Uterus (tissue), 4 donors: Measurements from ENCODE around the gene SDC3. TPM values are rescaled to one million over a fixed set of nuclear protein-coding genes. Genes with fewer than 3 reads are reported as not detected.
A peak's percentile ranks its signal among the peaks of the same experiment; 100 is the strongest.

ENCODE experiments used
- DNase-seq, 2 donors: peaks; one replicate each; pipeline ENCODE4 v3.0.0-alpha.2; 2019 to 2020
- H3K27ac ChIP-seq, 2 donors: fragments of 200-600 bp; sonication (generic); 1 replicate in 1 of 2; 2 replicates in 1 of 2; pipeline ENCODE4 v1.5.1; 2016 to 2018
- H3K27me3 ChIP-seq, 2 donors: fragments of 200-600 bp; sonication (generic); one replicate each; pipeline ENCODE4 v1.5.1; 2018 to 2019; ENCODE audit warnings: control low read depth in 1 of 2
- H3K36me3 ChIP-seq, 2 donors: fragments of 200-600 bp; sonication (generic); one replicate each; pipeline ENCODE4 v1.5.1; 2019; ENCODE audit warnings: control low read depth in 1 of 2
- H3K4me1 ChIP-seq, 2 donors: fragments of 200-600 bp; sonication (generic); one replicate each; pipeline ENCODE4 v1.5.1; 2018 to 2019; ENCODE audit warnings: control low read depth in 1 of 2
- H3K4me3 ChIP-seq, 2 donors: fragments of 200-600 bp; sonication (generic); 1 replicate in 1 of 2; 2 replicates in 1 of 2; pipeline ENCODE4 v1.5.1; 2018 to 2019; ENCODE audit warnings: mild to moderate bottlenecking in 1 of 2
- H3K9me3 ChIP-seq, 2 donors: fragments of 200-600 bp; sonication (generic); one replicate each; pipeline ENCODE4 v1.5.1; 2019; ENCODE audit warnings: control low read depth in 1 of 2
- CTCF ChIP-seq, 4 experiments: fragments of 200-600 bp in 2 of 4; fragments of 450-650 bp in 2 of 4; sonication (generic) in 2 of 4; IDR thresholded peaks; one replicate each; pipeline ENCODE4 v1.5.1; 2016 to 2019; ENCODE audit warnings: antibody characterized with exemption in 4 of 4, mild to moderate bottlenecking in 2 of 4, moderate library complexity in 1 of 4
- POLR2A ChIP-seq, 2 donors: fragments of 450-650 bp; IDR thresholded peaks; one replicate each; pipeline ENCODE4 v1.6.1; 2016; ENCODE audit warnings: antibody characterized with exemption in 2 of 2, mild to moderate bottlenecking in 1 of 2, moderate library complexity in 1 of 2
- intact Hi-C: fragments of 100-400 bp; cut with DNase I; formaldehyde crosslinking; loops from one replicate; pipeline ENCODE4 v1.15.1; 2023; ENCODE audit warnings: low total_unique reads
- total RNA-seq, 4 donors: library from RNA; depleted of rRNA in 3 of 4; stranded (reverse); fragments of >200 nt in 3 of 4; gene quantifications; one replicate each; pipeline versions ENCODE4 v1.1.0 to v1.2.4, GENCODE V29; 2014 to 2023
- donor health status: DM: yes; HTN: yes; CAD: no.

Gene SDC3
- total RNA-seq, 4 donors from 2014 or later = 12.4 to 38.3 (median 30.5) TPM

GRCh38 chr1:30901798-30902581 lies 6.6 kb downstream of the SDC3 start:
- no peak for TF ChIP-seq CTCF (IDR thresholded peaks at IDR 0.05)
- no peak for TF ChIP-seq POLR2A (IDR thresholded peaks at IDR 0.05)
- H3K36me3 ChIP-seq = no peaks in the 10 kb centered on the region
- H3K4me1 ChIP-seq = peaks cover 0 to 17% of the 10 kb centered on the region in 2 donors
- no peaks in the 10 kb centered on the region for H3K9me3 ChIP-seq
- H3K4me3 ChIP-seq = no peak overlapping the region
- H3K27me3 ChIP-seq = no peaks in the 10 kb centered on the region
- intact Hi-C loops = no loop called here
- DNase-seq = peak; percentile 48 to 51
- H3K27ac ChIP-seq = peak overlapping the region; percentile 65 to 76

- Histone ChIP-seq H3K9me3 (no peaks in the 10 kb centered on the region), H3K4me3 (no peak overlapping the region), H3K27ac (peak overlapping the region; percentile 65 to 76), H3K4me1 (peaks cover 0 to 17% of the 10 kb centered on the region in 2 donors), H3K27me3 (no peaks in the 10 kb centered on the region), H3K36me3 (no peaks in the 10 kb centered on the region)
- intact Hi-C loops = no loop called here
- TF ChIP-seq CTCF (IDR thresholded peaks at IDR 0.05) (no peak), POLR2A (IDR thresholded peaks at IDR 0.05) (no peak)
- no peak for DNase-seq
Measured at GRCh38 chr1:30900931-30901560, 7.5 kb downstream of the SDC3 start.

GRCh38 chr1:30900486-30900885 lies 8.1 kb downstream of the SDC3 start:
- intact Hi-C loops = no loop called here
- Histone ChIP-seq H3K9me3 (no peaks in the 10 kb centered on the region), H3K4me3 (no peak overlapping the region), H3K4me1 (peaks cover 0 to 17% of the 10 kb centered on the region in 2 donors), H3K36me3 (no peaks in the 10 kb centered on the region), H3K27me3 (no peaks in the 10 kb centered on the region), H3K27ac (peak overlapping the region; percentile 65 to 76)
- no peak for DNase-seq
- TF ChIP-seq POLR2A (IDR thresholded peaks at IDR 0.05) = no peak
- no peak for TF ChIP-seq CTCF (IDR thresholded peaks at IDR 0.05)

GRCh38 chr1:30899577-30900389 lies 8.8 kb downstream of the SDC3 start:
- Histone ChIP-seq H3K4me1 (peaks cover 0 to 17% of the 10 kb centered on the region in 2 donors), H3K36me3 (no peaks in the 10 kb centered on the region), H3K9me3 (no peaks in the 10 kb centered on the region), H3K27ac (no peak overlapping the region), H3K27me3 (no peaks in the 10 kb centered on the region), H3K4me3 (no peak overlapping the region)
- TF ChIP-seq CTCF (IDR thresholded peaks at IDR 0.05) = no peak
- TF ChIP-seq POLR2A (IDR thresholded peaks at IDR 0.05) = no peak
- no peak for DNase-seq
- intact Hi-C loops = no loop called here
